Left cardiac atrium (tissue), 4 donors: ENCODE measurements around the gene MACROD2. TPM values are rescaled to one million over a fixed set of nuclear protein-coding genes. Genes with fewer than 3 reads are reported as not detected.

ENCODE experiments used
- ATAC-seq, 2 donors: fragments of 200-7000 bp; cut with Tn5 transposase; one replicate each; pipeline ENCODE4 v1.9.1; 2020; ENCODE audit warnings: mild to moderate bottlenecking in 2 of 2, moderate library complexity in 2 of 2
- DNase-seq: peaks from one replicate; pipeline ENCODE4 v3.0.0-alpha.2; 2020
- intact Hi-C, 2 donors: fragments of 100-400 bp; cut with DNase I; formaldehyde crosslinking; loops; one replicate each; pipeline versions ENCODE4 v1.14.1 to v1.15.1; 2022 to 2023
- total RNA-seq, 2 donors: library from RNA; stranded (reverse); fragmentation: NEBNext Ultra II Directional; extraction: Animal tissue kit (Norgen Biotek cat#: 25700); gene quantifications; one replicate each; pipeline ENCODE4 v1.2.1, GENCODE V29; 2021
- donor health status: DM: no; HTN: yes; CAD: no.
- donor health status: DM: no; HTN: yes; CAD: no; lungs with severe emphysema.
- donor health status: DM: yes; HTN: yes; CAD: no.
- donor health status: Dilated cardiomyopathy.

The MACROD2 gene
- total RNA-seq, 2 donors from 2014 or later = 1.3 to 2.6 TPM

DNA sequence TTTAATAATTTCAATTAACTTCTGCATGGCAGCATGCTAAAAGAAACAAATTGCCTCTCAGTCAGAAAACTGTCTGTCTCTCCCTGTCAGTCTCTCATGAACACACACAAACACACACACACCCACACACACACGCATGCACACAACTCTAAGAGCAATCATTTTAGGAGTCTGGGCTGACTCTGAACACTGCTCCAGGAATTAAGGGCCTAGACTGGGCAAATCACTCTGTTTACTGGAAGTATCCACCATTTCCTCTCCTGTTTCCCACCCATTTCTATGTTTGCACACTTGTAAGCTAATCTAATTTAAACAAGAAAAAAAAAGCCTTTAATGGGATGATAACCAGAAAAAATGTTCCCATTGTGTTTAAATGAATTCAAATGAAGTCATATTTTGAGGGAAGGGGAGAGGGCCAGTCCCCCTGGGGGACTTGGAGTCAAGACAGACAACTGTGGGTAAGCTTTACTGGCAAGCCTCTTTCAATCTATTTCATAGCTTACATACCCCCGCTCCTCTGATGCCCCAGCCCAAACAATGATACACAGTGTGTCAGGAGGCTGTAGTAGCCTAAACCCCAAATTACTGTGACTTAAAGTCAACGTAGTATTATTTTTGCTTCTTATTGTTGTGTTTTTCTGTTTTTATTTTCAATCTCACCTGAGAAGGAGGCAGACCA is 789.9 kb downstream of the MACROD2 start:
- ATAC-seq = no peak
- intact Hi-C loops = no loop called here
- DNase-seq = no peak

GRCh38 chr20:14790190-14790589 is 794.9 kb downstream of the MACROD2 start:
- intact Hi-C loops = no loop called here
- ATAC-seq (no peak), DNase-seq (no peak)

- intact Hi-C loops = no loop called here
- DNase-seq (no peak), ATAC-seq (no peak)
Observed at GRCh38 chr20:14790771-14791620, 795.7 kb downstream of the MACROD2 start.

DNA sequence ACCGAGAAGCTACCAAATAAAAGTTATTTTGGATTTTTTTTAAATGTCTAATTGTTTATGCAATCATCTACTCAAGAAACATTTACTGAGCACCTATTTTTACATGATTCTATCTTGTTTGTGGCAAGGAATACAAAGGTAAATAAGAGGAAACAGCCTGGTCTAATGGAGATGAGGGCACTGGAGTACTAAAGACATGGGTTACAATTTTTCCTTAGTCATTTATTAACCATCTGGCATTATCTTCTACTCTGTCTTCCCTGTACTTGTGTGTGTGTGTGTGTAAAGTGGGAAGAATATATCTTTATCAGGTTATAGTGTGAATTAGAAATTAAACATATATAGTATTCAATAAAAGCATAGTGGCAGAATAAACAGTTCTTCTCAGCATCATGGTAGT is 797.6 kb downstream of the MACROD2 start:
- intact Hi-C loops = no loop called here
- no peak for DNase-seq
- no peak for ATAC-seq

DNA sequence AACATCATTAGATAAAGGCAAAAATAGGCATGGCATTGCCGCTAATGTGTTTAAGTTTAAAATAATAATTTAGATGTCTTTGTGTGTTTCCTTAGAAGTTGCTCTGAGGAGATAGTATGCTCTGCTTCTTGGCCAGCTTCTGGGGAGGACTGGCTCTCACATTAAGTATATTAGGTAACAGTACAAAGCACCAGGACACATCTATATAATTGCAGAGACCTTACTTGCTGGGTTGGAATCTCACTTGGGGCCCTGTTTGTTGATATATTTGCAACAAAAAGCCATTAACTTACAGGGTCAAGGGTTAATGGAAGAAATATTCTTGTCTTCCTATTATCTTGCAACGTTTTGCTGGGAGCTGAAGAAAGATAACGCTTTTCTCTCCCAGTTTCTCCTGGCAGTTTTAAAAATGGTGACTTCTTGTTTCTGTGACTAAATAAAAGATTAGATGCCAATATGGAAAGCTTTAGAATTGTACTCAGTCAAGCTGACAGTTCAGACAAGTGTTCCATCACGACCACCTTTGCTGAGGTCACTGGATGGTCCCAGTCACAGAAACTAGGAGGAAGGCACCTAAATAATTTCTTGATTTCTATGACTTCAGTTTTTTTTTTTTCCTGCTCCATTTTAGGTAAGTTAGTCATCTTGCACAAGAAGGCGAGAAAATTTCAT is 804.4 kb downstream of the MACROD2 start:
- ATAC-seq = no peak
- intact Hi-C loops = no loop called here
- DNase-seq = no peak

GRCh38 chr20:14800707-14801425 is 805.5 kb downstream of the MACROD2 start:
- no peak for ATAC-seq
- no peak for DNase-seq
- intact Hi-C loops = no loop called here

GRCh38 chr20:14801591-14802325 is 806.4 kb downstream of the MACROD2 start:
- DNase-seq = no peak
- intact Hi-C loops = no loop called here
- no peak for ATAC-seq

DNA sequence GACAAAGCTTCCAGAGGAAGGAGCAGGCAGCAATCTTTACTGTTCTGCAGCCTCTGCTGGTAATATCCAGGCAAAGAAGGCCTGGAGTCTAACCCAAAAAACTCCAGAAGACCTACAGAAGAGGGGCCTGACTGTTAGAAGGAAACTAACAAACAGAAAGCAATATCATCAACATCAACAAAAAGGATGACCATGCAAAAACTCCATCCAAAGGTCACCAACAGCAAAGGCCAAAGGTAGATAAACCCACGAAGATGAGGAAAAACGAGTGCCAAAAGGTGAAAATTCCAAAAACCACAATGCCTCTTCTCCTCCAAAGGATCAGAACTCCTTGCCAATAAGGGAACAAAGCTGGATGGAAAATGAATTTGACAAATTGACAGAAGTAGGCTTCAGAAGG is 811.9 kb downstream of the MACROD2 start:
- intact Hi-C loops = no loop called here
- DNase-seq (no peak), ATAC-seq (no peak)

DNA sequence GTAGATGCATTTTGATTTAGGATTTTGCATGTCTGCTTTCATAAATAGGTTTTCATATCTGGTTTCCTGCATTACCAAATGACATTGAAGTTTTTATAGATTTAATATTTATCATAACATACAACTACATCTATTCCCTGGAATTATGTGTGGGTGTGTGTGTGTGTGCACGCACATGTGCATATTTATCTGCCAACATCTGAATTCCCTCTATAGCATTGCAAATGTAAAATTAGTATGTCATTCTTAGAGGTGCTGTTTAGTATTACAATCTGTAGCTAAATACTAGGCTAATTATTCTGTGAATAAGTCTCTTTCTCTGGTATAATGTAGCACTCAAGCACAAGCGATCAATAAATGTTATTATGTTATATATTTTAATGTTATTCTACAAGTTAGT is 820.0 kb downstream of the MACROD2 start:
- ATAC-seq (no peak), DNase-seq (no peak)
- intact Hi-C loops = no loop called here

DNA sequence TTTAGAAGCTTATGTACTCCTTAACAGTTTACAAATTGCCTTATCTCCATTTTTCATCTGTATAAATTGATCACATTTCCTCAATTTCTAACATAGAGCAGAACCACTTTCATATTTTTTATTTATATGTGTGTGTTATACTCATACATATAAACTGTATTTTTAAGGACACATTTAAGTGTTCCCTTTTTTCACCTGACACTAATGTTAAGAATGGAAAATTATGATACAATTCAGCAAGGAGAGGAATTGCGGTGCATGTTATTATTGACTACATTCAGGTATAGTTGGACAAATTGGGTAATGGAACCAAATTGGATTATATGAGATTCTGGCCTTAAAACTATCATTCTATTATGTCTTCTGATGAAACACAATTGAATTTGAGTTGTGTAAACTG is 821.2 kb downstream of the MACROD2 start:
- intact Hi-C loops = no loop called here
- ATAC-seq (no peak), DNase-seq (no peak)

DNA sequence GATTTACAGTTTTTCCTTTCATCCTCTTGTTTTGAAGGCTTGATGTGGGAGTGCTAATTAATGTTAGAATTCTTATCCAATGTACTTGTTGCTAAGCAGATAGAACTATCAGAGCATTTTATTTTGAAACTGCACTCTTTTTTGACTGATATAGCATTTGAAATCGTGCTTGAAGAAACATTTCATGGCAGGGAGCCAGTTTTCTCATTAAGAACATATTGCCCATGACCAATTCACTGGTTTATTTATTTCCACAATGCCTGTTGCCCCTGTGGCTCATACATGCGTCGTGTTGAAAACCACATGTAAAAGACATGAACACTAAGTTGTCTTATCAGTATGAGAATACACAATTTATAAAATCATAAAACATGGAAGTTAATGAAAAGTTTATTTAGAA is 821.8 kb downstream of the MACROD2 start:
- intact Hi-C loops = no loop called here
- DNase-seq (no peak), ATAC-seq (no peak)

GRCh38 chr20:14820771-14821170 is 825.5 kb downstream of the MACROD2 start:
- ATAC-seq = no peak
- DNase-seq = no peak
- intact Hi-C loops = no loop called here

- DNase-seq (no peak), ATAC-seq (no peak)
- intact Hi-C loops = no loop called here
Observed at GRCh38 chr20:14821251-14821650, 825.9 kb downstream of the MACROD2 start.

DNA sequence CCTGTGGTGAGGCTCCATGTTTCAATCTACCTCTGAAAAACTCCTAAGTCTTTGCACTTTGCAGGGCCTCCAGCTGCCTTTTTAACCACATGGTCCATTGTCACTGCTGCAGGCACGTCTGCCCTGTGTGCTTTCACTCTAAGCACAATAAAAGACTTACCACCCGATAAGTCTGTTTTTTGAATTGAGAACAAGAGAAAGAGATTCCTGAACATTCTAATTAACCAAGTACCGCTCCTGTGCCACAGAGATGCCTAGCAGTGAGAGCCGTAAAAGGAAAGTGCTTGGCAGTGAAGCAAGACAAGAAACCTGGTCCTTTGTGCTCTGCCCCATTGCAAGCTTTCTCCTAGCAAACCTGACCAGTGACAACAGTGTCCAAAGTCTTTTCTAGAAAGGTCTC is 829.7 kb downstream of the MACROD2 start:
- intact Hi-C loops = no loop called here
- ATAC-seq = no peak

GRCh38 chr20:14826543-14827313 is 831.4 kb downstream of the MACROD2 start:
- DNase-seq (no peak), ATAC-seq (no peak)
- intact Hi-C loops = no loop called here

More for the DNA sequence above, 829.7 kb downstream of the MACROD2 start:
- DNase-seq = no peak

GRCh38 chr20:14828459-14828858 is 833.1 kb downstream of the MACROD2 start:
- intact Hi-C loops = no loop called here
- ATAC-seq (no peak), DNase-seq (no peak)

- ATAC-seq (no peak), DNase-seq (no peak)
- intact Hi-C loops = no loop called here
Observed at GRCh38 chr20:14829906-14830305, 834.6 kb downstream of the MACROD2 start.

DNA sequence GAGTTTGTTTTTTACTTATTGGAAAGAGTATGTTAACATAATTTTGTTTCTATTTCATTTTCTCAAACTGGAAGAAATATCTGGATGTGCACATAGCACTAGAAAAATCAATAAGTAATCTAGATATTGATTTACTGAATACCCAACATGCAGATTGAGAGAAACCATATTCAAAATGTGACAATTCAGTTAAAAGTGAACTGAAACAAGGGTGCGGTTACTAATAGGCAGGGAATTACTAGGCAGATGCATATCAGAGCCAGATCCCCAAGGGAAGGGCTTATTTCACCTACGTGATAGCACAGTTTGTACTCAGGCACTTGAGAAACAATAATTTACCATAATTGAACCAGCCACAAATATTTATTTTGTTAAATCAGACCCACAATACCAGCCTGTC is 835.1 kb downstream of the MACROD2 start:
- ATAC-seq (no peak), DNase-seq (no peak)
- intact Hi-C loops = no loop called here
